Ascending aorta (tissue), 2 donors: ENCODE results near the gene TSPAN15. TPM values are rescaled to one million over a fixed set of nuclear protein-coding genes. Genes with fewer than 3 reads are reported as not detected.

Source experiments
- DNase-seq, 2 donors: peaks; one replicate each; pipeline ENCODE4 v3.0.0-alpha.2; 2019; ENCODE audit warnings: low spot score in 2 of 2
- H3K27ac ChIP-seq, 2 donors: fragments of 200-600 bp; sonication (generic); one replicate each; pipeline ENCODE4 v1.5.1; 2016 to 2017; ENCODE audit warnings: mild to moderate bottlenecking in 1 of 2
- H3K27me3 ChIP-seq: fragments of 200-600 bp; sonication (generic); one replicate; pipeline ENCODE4 v1.5.1; 2017
- H3K36me3 ChIP-seq, 2 donors: fragments of 200-600 bp; sonication (generic); one replicate each; pipeline ENCODE4 v1.5.1; 2016
- H3K4me1 ChIP-seq, 2 donors: fragments of 200-600 bp; sonication (generic); one replicate each; pipeline ENCODE4 v1.5.1; 2016 to 2017; ENCODE audit warnings: mild to moderate bottlenecking in 1 of 2
- H3K4me3 ChIP-seq, 2 donors: fragments of 200-600 bp; sonication (generic); one replicate each; pipeline ENCODE4 v1.5.1; 2016 to 2017; ENCODE audit warnings: mild to moderate bottlenecking in 1 of 2
- H3K9me3 ChIP-seq, 2 donors: fragments of 200-600 bp; sonication (generic); one replicate each; pipeline ENCODE4 v1.5.1; 2016
- intact Hi-C: fragments of 100-400 bp; cut with DNase I; formaldehyde crosslinking; loops from one replicate; pipeline ENCODE4 v1.15.1; 2023
- total RNA-seq: library from RNA; depleted of rRNA; stranded (reverse); fragments of >200 nt; gene quantifications from one replicate; pipeline ENCODE4 v1.1.0, GENCODE V29; 2016
- TF ChIP-seq, protein P1 (sequence below), 3 experiments: fragments of 200-600 bp in 2 of 3; fragments of 450-650 bp in 1 of 3; sonication (generic) in 2 of 3; IDR thresholded peaks; one replicate each; pipeline ENCODE4 v1.5.1; 2016 to 2019; ENCODE audit warnings: antibody characterized with exemption in 3 of 3, mild to moderate bottlenecking in 1 of 3, moderate library complexity in 1 of 3

Gene TSPAN15
- total RNA-seq, 1 donor from 2014 or later = 31.9 TPM

GRCh38 chr10:69455006-69455763 lies 3.9 kb downstream of the TSPAN15 start:
- Histone ChIP-seq H3K4me3 (no peak overlapping the region), H3K27ac (no peak overlapping the region), H3K27me3 (no peaks in the 10 kb centered on the region), H3K9me3 (no peaks in the 10 kb centered on the region), H3K36me3 (no peaks in the 10 kb centered on the region), H3K4me1 (no peaks in the 10 kb centered on the region)
- TF ChIP-seq, protein P1, sequence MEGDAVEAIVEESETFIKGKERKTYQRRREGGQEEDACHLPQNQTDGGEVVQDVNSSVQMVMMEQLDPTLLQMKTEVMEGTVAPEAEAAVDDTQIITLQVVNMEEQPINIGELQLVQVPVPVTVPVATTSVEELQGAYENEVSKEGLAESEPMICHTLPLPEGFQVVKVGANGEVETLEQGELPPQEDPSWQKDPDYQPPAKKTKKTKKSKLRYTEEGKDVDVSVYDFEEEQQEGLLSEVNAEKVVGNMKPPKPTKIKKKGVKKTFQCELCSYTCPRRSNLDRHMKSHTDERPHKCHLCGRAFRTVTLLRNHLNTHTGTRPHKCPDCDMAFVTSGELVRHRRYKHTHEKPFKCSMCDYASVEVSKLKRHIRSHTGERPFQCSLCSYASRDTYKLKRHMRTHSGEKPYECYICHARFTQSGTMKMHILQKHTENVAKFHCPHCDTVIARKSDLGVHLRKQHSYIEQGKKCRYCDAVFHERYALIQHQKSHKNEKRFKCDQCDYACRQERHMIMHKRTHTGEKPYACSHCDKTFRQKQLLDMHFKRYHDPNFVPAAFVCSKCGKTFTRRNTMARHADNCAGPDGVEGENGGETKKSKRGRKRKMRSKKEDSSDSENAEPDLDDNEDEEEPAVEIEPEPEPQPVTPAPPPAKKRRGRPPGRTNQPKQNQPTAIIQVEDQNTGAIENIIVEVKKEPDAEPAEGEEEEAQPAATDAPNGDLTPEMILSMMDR (IDR thresholded peaks at IDR 0.05) = no peak
- intact Hi-C loops = no loop called here
- no peak for DNase-seq

- H3K36me3 ChIP-seq = no peaks in the 10 kb centered on the region
- H3K4me1 ChIP-seq = no peaks in the 10 kb centered on the region
- H3K9me3 ChIP-seq = no peaks in the 10 kb centered on the region
- no peak for DNase-seq
- H3K27me3 ChIP-seq = no peaks in the 10 kb centered on the region
- intact Hi-C loops = no loop called here
- TF ChIP-seq, protein P1 (IDR thresholded peaks at IDR 0.05) = no peak
- H3K4me3 ChIP-seq = no peak overlapping the region
- no peak overlapping the region for H3K27ac ChIP-seq
Measured at GRCh38 chr10:69456880-69457693, 5.8 kb downstream of the TSPAN15 start.

DNA sequence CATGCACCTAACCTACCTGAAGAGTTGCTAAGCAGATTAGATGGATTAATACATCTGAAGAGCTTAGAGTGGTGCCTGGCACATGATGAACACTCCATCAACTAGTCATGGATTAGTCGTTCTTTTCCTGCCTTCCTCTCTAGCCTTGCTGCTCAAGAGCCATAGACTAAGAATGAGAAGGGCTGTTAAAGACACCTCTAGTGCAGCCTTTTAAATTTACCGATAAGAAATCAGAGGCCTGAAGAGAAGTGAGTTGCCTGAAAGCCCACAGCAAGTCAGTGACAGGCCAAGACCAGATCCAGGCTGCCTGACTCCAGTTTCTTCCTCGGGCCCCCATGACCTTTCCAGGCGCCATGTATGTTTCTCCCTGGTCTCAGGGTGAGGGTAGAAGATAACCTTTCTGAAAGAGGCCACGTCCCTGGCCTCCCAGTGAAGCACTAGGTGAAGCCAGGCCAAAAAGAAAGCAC lies 6.5 kb downstream of the TSPAN15 start:
- DNase-seq = no peak
- Histone ChIP-seq H3K4me1 (no peaks in the 10 kb centered on the region), H3K9me3 (no peaks in the 10 kb centered on the region), H3K4me3 (no peak overlapping the region), H3K27ac (no peak overlapping the region), H3K36me3 (no peaks in the 10 kb centered on the region), H3K27me3 (no peaks in the 10 kb centered on the region)
- intact Hi-C loops = no loop called here
- TF ChIP-seq, protein P1 (IDR thresholded peaks at IDR 0.05) = no peak

- H3K4me1 ChIP-seq = no peaks in the 10 kb centered on the region
Measured at GRCh38 chr10:69458430-69459100, 7.3 kb downstream of the TSPAN15 start.

More at GRCh38 chr10:69458430-69459100, 7.3 kb downstream of the TSPAN15 start:
- Histone ChIP-seq H3K36me3 (no peaks in the 10 kb centered on the region), H3K27me3 (no peaks in the 10 kb centered on the region), H3K4me3 (no peak overlapping the region), H3K27ac (no peak overlapping the region), H3K9me3 (no peaks in the 10 kb centered on the region)
- DNase-seq = no peak
- TF ChIP-seq, protein P1 (IDR thresholded peaks at IDR 0.05) = no peak
- intact Hi-C loops = no loop called here
